HCT116 (cell line): Measurements from ENCODE around the gene RAI1. TPM values are rescaled to one million over a fixed set of nuclear protein-coding genes. Genes with fewer than 3 reads are reported as not detected.
A peak's percentile ranks its signal among the peaks of the same experiment; 100 is the strongest.

ENCODE experiments used
- ATAC-seq: fragments of 200-7000 bp; cut with Tn5 transposase; 2 replicates; pipeline ENCODE4 v1.9.1; 2020; ENCODE audit warnings: mild to moderate bottlenecking, moderate library complexity
- BruUV-seq: library from RNA; stranded (reverse); fragments of 400-500 nt; replicated peaks from 2 replicates; lab custom pipeline; 2021; lab: Mats Ljungman, UMichigan
- CTCF ChIA-PET: fragments of 300-600 bp; sonication (Branson Sonifier 250); formaldehyde crosslinking; loops from one replicate; lab custom pipeline; 2021; ENCODE audit warnings: antibody characterized with exemption; lab: Charles Lee
- POLR2A ChIA-PET: fragments of 300-600, 350-600 bp; sonication (Branson Sonifier 250); formaldehyde crosslinking; loops from one replicate; lab custom pipeline; 2021; ENCODE audit warnings: antibody characterized with exemption; lab: Charles Lee
- RAD21 ChIA-PET, 2 experiments: fragments of 300-600 bp; sonication (Branson Sonifier 250); formaldehyde crosslinking; loops; one replicate each; lab custom pipeline; 2023; ENCODE audit warnings: low total read pairs in 2 of 2; ENCODE audit not compliant: uncharacterized antibody in 2 of 2, unreplicated experiment in 2 of 2, low non-redundant PET in 1 of 2; lab: Charles Lee
- DNase-seq: peaks from one replicate; pipeline ENCODE4 v3.0.0-alpha.2; 2010; ENCODE audit warnings: low read depth, low spot score
- H2AFZ ChIP-seq: fragments of 200-600 bp; shearing (Covaris generic), sonication (generic); 2 replicates; pipeline ENCODE4 v1.6.1; 2017; ENCODE audit warnings: low read depth, mixed run types, mixed read lengths, antibody characterized with exemption, low read length; ENCODE audit not compliant: poor library complexity, severe bottlenecking
- H3K27ac ChIP-seq: 2 replicates; pipeline ENCODE4 v1.5.1; 2012; ENCODE audit warnings: low read depth, low read length
- H3K27me3 ChIP-seq: fragments of 200-600 bp; sonication (generic); 2 replicates; pipeline ENCODE4 v1.6.1; 2016; ENCODE audit warnings: mixed run types, low read length, mixed read lengths; ENCODE audit not compliant: insufficient read depth
- H3K36me3 ChIP-seq, 2 experiments: fragments of 200-500 bp in 1 of 2; fragments of 200-600 bp in 1 of 2; sonication (Bioruptor generic) in 1 of 2; sonication (generic) in 1 of 2; 2 replicates each; pipeline versions ENCODE4 v1.5.1 to v1.6.1; 2014 to 2016; ENCODE audit warnings: low read length in 2 of 2, inconsistent platforms in 1 of 2, mixed read lengths in 1 of 2, mixed run types in 1 of 2; ENCODE audit not compliant: insufficient read depth in 2 of 2, control insufficient read depth in 1 of 2
- H3K4me1 ChIP-seq, 2 experiments: fragments of 200-600 bp in 1 of 2; sonication (generic) in 1 of 2; 2 replicates each; pipeline versions ENCODE4 v1.5.1 to v1.6.1; 2012 to 2017; ENCODE audit warnings: low read length in 2 of 2, inconsistent platforms in 1 of 2, mild to moderate bottlenecking in 1 of 2, mixed read lengths in 1 of 2, mixed run types in 1 of 2, moderate library complexity in 1 of 2; ENCODE audit not compliant: insufficient read depth in 2 of 2, control insufficient read depth in 1 of 2
- H3K4me2 ChIP-seq: fragments of 200-600 bp; sonication (generic); 2 replicates; pipeline ENCODE4 v1.6.1; 2017; ENCODE audit warnings: mixed run types, low read length, mixed read lengths
- H3K4me3 ChIP-seq, 2 experiments: fragments of 200-600 bp in 1 of 2; sonication (generic) in 1 of 2; replicated peaks in 1 of 2; 2 replicates each; pipeline ENCODE4 v1.5.1; 2011 to 2016; ENCODE audit warnings: low read length in 2 of 2, control low read depth in 1 of 2, low read depth in 1 of 2, mild to moderate bottlenecking in 1 of 2, mixed read lengths in 1 of 2, mixed run types in 1 of 2
- H3K79me2 ChIP-seq: fragments of 200-600 bp; sonication (generic); 2 replicates; pipeline ENCODE4 v1.6.1; 2017; ENCODE audit warnings: mild to moderate bottlenecking, mixed run types, low read length, moderate library complexity, mixed read lengths; ENCODE audit not compliant: insufficient read depth
- H3K9ac ChIP-seq: fragments of 200-600 bp; sonication (generic); 2 replicates; pipeline ENCODE4 v1.6.1; 2016; ENCODE audit warnings: low read length, mixed read lengths
- H3K9me2 ChIP-seq: fragments of 200-600 bp; sonication (generic), shearing (Covaris generic); 2 replicates; pipeline ENCODE4 v1.6.1; 2017; ENCODE audit warnings: mixed run types, mild to moderate bottlenecking, moderate library complexity; ENCODE audit not compliant: insufficient read depth
- H3K9me3 ChIP-seq, 2 experiments: fragments of 200-500 bp in 1 of 2; fragments of 200-600 bp in 1 of 2; sonication (Bioruptor generic) in 1 of 2; sonication (generic) in 1 of 2; 2 replicates each; pipeline ENCODE4 v1.6.1; 2014 to 2017; ENCODE audit warnings: low read length in 2 of 2, mixed read lengths in 2 of 2, inconsistent platforms in 1 of 2, low read depth in 1 of 2, mild to moderate bottlenecking in 1 of 2, mixed run types in 1 of 2, moderate library complexity in 1 of 2; ENCODE audit not compliant: control insufficient read depth in 1 of 2, insufficient read depth in 1 of 2
- H4K20me1 ChIP-seq: fragments of 200-600 bp; sonication (generic), shearing (Covaris generic); 2 replicates; pipeline ENCODE4 v1.6.1; 2017; ENCODE audit warnings: mixed run types, mild to moderate bottlenecking, moderate library complexity; ENCODE audit not compliant: insufficient read depth
- CBX3 ChIP-seq: IDR thresholded peaks from 2 replicates; pipeline ENCODE4 v1.6.1; 2012; ENCODE audit warnings: low read depth
- CEBPB ChIP-seq: IDR thresholded peaks from 2 replicates; pipeline ENCODE4 v1.6.1; 2012; ENCODE audit warnings: low read depth
- CTCF ChIP-seq, 3 experiments: fragments of 200-600 bp in 1 of 3; sonication (generic) in 1 of 3; IDR thresholded peaks in 2 of 3; conservative IDR thresholded peaks in 1 of 3; 2 replicates each; pipeline ENCODE4 v1.5.1; 2012 to 2017; ENCODE audit warnings: low read depth in 2 of 3, low read length in 2 of 3, antibody characterized with exemption in 1 of 3, borderline replicate concordance in 1 of 3, control low read depth in 1 of 3, mild to moderate bottlenecking in 1 of 3, mixed read lengths in 1 of 3, mixed run types in 1 of 3, moderate library complexity in 1 of 3; ENCODE audit not compliant: insufficient read depth in 1 of 3
- EGR1 ChIP-seq: IDR thresholded peaks from 2 replicates; pipeline ENCODE4 v1.6.1; 2012; ENCODE audit warnings: low read depth
- EZH2 ChIP-seq: fragments of 200-600 bp; sonication (generic); IDR thresholded peaks from 2 replicates; pipeline ENCODE4 v1.6.1; 2017; ENCODE audit warnings: antibody characterized with exemption, mixed run types
- EZH2phosphoT487 ChIP-seq: fragments of 200-600 bp; IDR thresholded peaks from 2 replicates; pipeline ENCODE4 v1.6.1; 2018; ENCODE audit warnings: antibody characterized with exemption, borderline replicate concordance
- FOSL1 ChIP-seq: IDR thresholded peaks from 2 replicates; pipeline ENCODE4 v1.6.1; 2012; ENCODE audit warnings: low read depth
- POLR2A ChIP-seq: IDR thresholded peaks from 2 replicates; pipeline ENCODE4 v1.7.0; 2011; ENCODE audit warnings: borderline replicate concordance; ENCODE audit not compliant: insufficient read depth, insufficient read length; ENCODE audit errors: extremely low read depth
- POLR2AphosphoS5 ChIP-seq: IDR thresholded peaks from 2 replicates; pipeline ENCODE4 v1.6.1; 2011; ENCODE audit warnings: mild to moderate bottlenecking, low read depth, low read length, moderate library complexity
- SIN3A ChIP-seq: IDR thresholded peaks from 2 replicates; pipeline ENCODE4 v1.6.1; 2012; ENCODE audit warnings: low read depth
- SP1 ChIP-seq: IDR thresholded peaks from 2 replicates; pipeline ENCODE4 v1.6.1; 2012; ENCODE audit warnings: low read depth
- SRF ChIP-seq: IDR thresholded peaks from 2 replicates; pipeline ENCODE4 v1.6.1; 2012; ENCODE audit warnings: low read depth
- ZFX ChIP-seq: fragments of 450-650 bp; IDR thresholded peaks from 2 replicates; pipeline ENCODE4 v1.6.1; 2017
- ZNF274 ChIP-seq: fragments of 200-500 bp; sonication (Bioruptor generic); IDR thresholded peaks from 2 replicates; pipeline ENCODE4 v1.6.1; 2014; ENCODE audit warnings: mild to moderate bottlenecking, low read depth, low read length, inconsistent platforms
- intact Hi-C: fragments of 100-400 bp; cut with micrococcal nuclease; formaldehyde crosslinking; loops from 2 replicates; pipeline ENCODE4 v1.10.0; 2022
- total RNA-seq: library from RNA; stranded (reverse); gene quantifications from one replicate; pipeline ENCODE4 v1.2.1, GENCODE V29; 2021; ENCODE audit not compliant: unreplicated experiment
- TF ChIP-seq, protein P1 (sequence below): IDR thresholded peaks from 2 replicates; pipeline ENCODE4 v1.6.1; 2012
- TF ChIP-seq, protein P2 (sequence below): IDR thresholded peaks from 2 replicates; pipeline ENCODE4 v1.6.1; 2011; ENCODE audit warnings: mild to moderate bottlenecking, low read length, moderate library complexity; ENCODE audit not compliant: insufficient replicate concordance; ENCODE audit errors: extremely low read depth

The RAI1 gene
- total RNA-seq, 1 experiment from 2014 or later = 38.5 TPM

GRCh38 chr17:17709815-17710321 lies 28.6 kb downstream of the RAI1 start:
- peaks cover 0 to 5% of the 10 kb centered on the region in 2 experiments; a peak in 1 of 4 replicates for H3K36me3 ChIP-seq
- peak overlapping the region; percentile 62 for H3K9ac ChIP-seq
- DNase-seq (no peak), ATAC-seq (no peak)
- H2AFZ ChIP-seq = no peak overlapping the region
- no peaks in the 10 kb centered on the region for H3K9me3 ChIP-seq
- H3K27me3 ChIP-seq = no peaks in the 10 kb centered on the region
- peak overlapping the region; percentile 84 for H3K27ac ChIP-seq
- no peak overlapping the region for H3K4me3 ChIP-seq
- H3K4me1 ChIP-seq = peaks cover 45 to 75% of the 10 kb centered on the region in 2 experiments
- H4K20me1 ChIP-seq = no peaks in the 10 kb centered on the region; the same call in 1 of the 2 replicates
- BruUV-seq = no TSS peak
- no peaks in the 10 kb centered on the region for H3K9me2 ChIP-seq
- RAD21 ChIA-PET = no interaction called here
- intact Hi-C loops = no loop called here
- H3K4me2 ChIP-seq = peak overlapping the region; percentile 85
- POLR2A ChIA-PET = no interaction called here
- peaks cover 95% of the 10 kb centered on the region for H3K79me2 ChIP-seq
- CTCF ChIA-PET = no interaction called here
- TF ChIP-seq FOSL1 (no peak), ZNF274 (no peak), SRF (no peak), CTCF (IDR thresholded peaks at IDR 0.05 in 2 of 3, conservative IDR thresholded peaks at IDR 0.05 in 1 of 3; ENCODE audit: borderline replicate concordance in 1 of 3, insufficient read depth in 1 of 3, low read depth in 2 of 3, low read length in 2 of 3) (no peak), SIN3A (no peak), SP1 (no peak), EZH2 (no peak), CEBPB (no peak), EZH2phosphoT487 (no peak), POLR2AphosphoS5 (no peak), POLR2A (no peak), CBX3 (no peak), ZFX (no peak), EGR1 (no peak)
- TF ChIP-seq, protein P1, sequence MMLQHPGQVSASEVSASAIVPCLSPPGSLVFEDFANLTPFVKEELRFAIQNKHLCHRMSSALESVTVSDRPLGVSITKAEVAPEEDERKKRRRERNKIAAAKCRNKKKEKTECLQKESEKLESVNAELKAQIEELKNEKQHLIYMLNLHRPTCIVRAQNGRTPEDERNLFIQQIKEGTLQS = no peak
- TF ChIP-seq, protein P2, sequence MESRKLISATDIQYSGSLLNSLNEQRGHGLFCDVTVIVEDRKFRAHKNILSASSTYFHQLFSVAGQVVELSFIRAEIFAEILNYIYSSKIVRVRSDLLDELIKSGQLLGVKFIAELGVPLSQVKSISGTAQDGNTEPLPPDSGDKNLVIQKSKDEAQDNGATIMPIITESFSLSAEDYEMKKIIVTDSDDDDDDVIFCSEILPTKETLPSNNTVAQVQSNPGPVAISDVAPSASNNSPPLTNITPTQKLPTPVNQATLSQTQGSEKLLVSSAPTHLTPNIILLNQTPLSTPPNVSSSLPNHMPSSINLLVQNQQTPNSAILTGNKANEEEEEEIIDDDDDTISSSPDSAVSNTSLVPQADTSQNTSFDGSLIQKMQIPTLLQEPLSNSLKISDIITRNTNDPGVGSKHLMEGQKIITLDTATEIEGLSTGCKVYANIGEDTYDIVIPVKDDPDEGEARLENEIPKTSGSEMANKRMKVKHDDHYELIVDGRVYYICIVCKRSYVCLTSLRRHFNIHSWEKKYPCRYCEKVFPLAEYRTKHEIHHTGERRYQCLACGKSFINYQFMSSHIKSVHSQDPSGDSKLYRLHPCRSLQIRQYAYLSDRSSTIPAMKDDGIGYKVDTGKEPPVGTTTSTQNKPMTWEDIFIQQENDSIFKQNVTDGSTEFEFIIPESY = no peak
